ENCODE results near the gene ZNF750. TPM values are rescaled to one million over a fixed set of nuclear protein-coding genes. Genes with fewer than 3 reads are reported as not detected.

ZNF750 gene
- total RNA-seq, 1 donor from 2014 or later = 0.34 TPM

GRCh38 chr17:82828875-82829487, 10.8 kb downstream of the ZNF750 start:
- Mint-ChIP-seq H3K27ac (ENCODE audit: unreplicated experiment) (no peak overlapping the region), H3K4me3 (ENCODE audit: unreplicated experiment) (no peak overlapping the region), H3K9me3 (ENCODE audit: unreplicated experiment) (no peaks in the 10 kb centered on the region), H3K27me3 (ENCODE audit: low read depth, unreplicated experiment) (peaks cover 2% of the 10 kb centered on the region), H3K4me1 (ENCODE audit: low read depth, unreplicated experiment) (no peaks in the 10 kb centered on the region), H3K36me3 (ENCODE audit: low read depth, unreplicated experiment) (peaks cover 15% of the 10 kb centered on the region)
- no peak for DNase-seq (ENCODE audit: low read depth)
- TF ChIP-seq CTCF (IDR thresholded peaks at IDR 0.05; ENCODE audit: insufficient read depth, low read depth, low read length) (no peak), EZH2 (IDR thresholded peaks at IDR 0.05; ENCODE audit: insufficient read depth, low read length) (no peak)
- H2AFZ ChIP-seq (ENCODE audit: low read depth, low read length) = no peak overlapping the region
- no peak overlapping the region for H3K4me3 ChIP-seq (ENCODE audit: insufficient read depth, low read depth, low read length)
- H3K27ac ChIP-seq (ENCODE audit: low read depth, low read length) = no peak overlapping the region
- H3K9ac ChIP-seq (ENCODE audit: low read length) = no peak overlapping the region
- no peaks in the 10 kb centered on the region for H3K4me1 ChIP-seq (ENCODE audit: insufficient read depth, low read length)
- H3K36me3 ChIP-seq (ENCODE audit: insufficient read depth, low read length) = no peaks in the 10 kb centered on the region
- H3K27me3 ChIP-seq (ENCODE audit: insufficient read depth, low read length) = no peaks in the 10 kb centered on the region
- FAIRE-seq = no peak
- H3K9me3 ChIP-seq (ENCODE audit: insufficient read depth, low read depth, low read length) = no peaks in the 10 kb centered on the region
- H3K4me2 ChIP-seq (ENCODE audit: low read length) = no peak overlapping the region
- H4K20me1 ChIP-seq (ENCODE audit: insufficient read depth, low read length) = peaks cover 8% of the 10 kb centered on the region
- H3K79me2 ChIP-seq (ENCODE audit: insufficient read depth, low read length) = no peaks in the 10 kb centered on the region

GRCh38 chr17:82826956-82827355, 12.9 kb downstream of the ZNF750 start:
- H3K36me3 ChIP-seq (ENCODE audit: insufficient read depth, low read length) = no peaks in the 10 kb centered on the region
- no peak for TF ChIP-seq EZH2 (IDR thresholded peaks at IDR 0.05; ENCODE audit: insufficient read depth, low read length)
- TF ChIP-seq CTCF (IDR thresholded peaks at IDR 0.05; ENCODE audit: insufficient read depth, low read depth, low read length) = no peak
- Mint-ChIP-seq H3K27me3 (ENCODE audit: low read depth, unreplicated experiment) (no peaks in the 10 kb centered on the region), H3K4me1 (ENCODE audit: low read depth, unreplicated experiment) (no peaks in the 10 kb centered on the region), H3K9me3 (ENCODE audit: unreplicated experiment) (no peaks in the 10 kb centered on the region), H3K4me3 (ENCODE audit: unreplicated experiment) (no peak overlapping the region), H3K27ac (ENCODE audit: unreplicated experiment) (no peak overlapping the region), H3K36me3 (ENCODE audit: low read depth, unreplicated experiment) (peaks cover 6% of the 10 kb centered on the region)
- H3K9ac ChIP-seq (ENCODE audit: low read length) = no peak overlapping the region
- no peak for FAIRE-seq
- no peaks in the 10 kb centered on the region for H3K9me3 ChIP-seq (ENCODE audit: insufficient read depth, low read depth, low read length)
- no peak for DNase-seq (ENCODE audit: low read depth)
- no peak overlapping the region for H3K4me3 ChIP-seq (ENCODE audit: insufficient read depth, low read depth, low read length)
- no peak overlapping the region for H3K4me2 ChIP-seq (ENCODE audit: low read length)
- H3K79me2 ChIP-seq (ENCODE audit: insufficient read depth, low read length) = no peaks in the 10 kb centered on the region
- H3K4me1 ChIP-seq (ENCODE audit: insufficient read depth, low read length) = no peaks in the 10 kb centered on the region
- peaks cover 14% of the 10 kb centered on the region for H4K20me1 ChIP-seq (ENCODE audit: insufficient read depth, low read length)
- H2AFZ ChIP-seq (ENCODE audit: low read depth, low read length) = no peak overlapping the region
- no peak overlapping the region for H3K27ac ChIP-seq (ENCODE audit: low read depth, low read length)
- no peaks in the 10 kb centered on the region for H3K27me3 ChIP-seq (ENCODE audit: insufficient read depth, low read length)

GRCh38 chr17:82826211-82826610, 13.6 kb downstream of the ZNF750 start:
- H3K4me1 Mint-ChIP-seq (ENCODE audit: low read depth, unreplicated experiment) = no peaks in the 10 kb centered on the region
- no peak overlapping the region for H2AFZ ChIP-seq (ENCODE audit: low read depth, low read length)
- FAIRE-seq (no peak), DNase-seq (ENCODE audit: low read depth) (no peak)
- no peaks in the 10 kb centered on the region for H3K27me3 Mint-ChIP-seq (ENCODE audit: low read depth, unreplicated experiment)
- no peak overlapping the region for H3K4me3 Mint-ChIP-seq (ENCODE audit: unreplicated experiment)
- TF ChIP-seq EZH2 (IDR thresholded peaks at IDR 0.05; ENCODE audit: insufficient read depth, low read length) (no peak), CTCF (IDR thresholded peaks at IDR 0.05; ENCODE audit: insufficient read depth, low read depth, low read length) (no peak)
- H3K27me3 ChIP-seq (ENCODE audit: insufficient read depth, low read length) = no peaks in the 10 kb centered on the region
- no peak overlapping the region for H3K27ac Mint-ChIP-seq (ENCODE audit: unreplicated experiment)
- H3K9me3 Mint-ChIP-seq (ENCODE audit: unreplicated experiment) = no peaks in the 10 kb centered on the region
- no peak overlapping the region for H3K4me2 ChIP-seq (ENCODE audit: low read length)
- peaks cover 3% of the 10 kb centered on the region for H3K36me3 Mint-ChIP-seq (ENCODE audit: low read depth, unreplicated experiment)
- no peak overlapping the region for H3K4me3 ChIP-seq (ENCODE audit: insufficient read depth, low read depth, low read length)
- no peak overlapping the region for H3K9ac ChIP-seq (ENCODE audit: low read length)
- no peaks in the 10 kb centered on the region for H3K79me2 ChIP-seq (ENCODE audit: insufficient read depth, low read length)
- H4K20me1 ChIP-seq (ENCODE audit: insufficient read depth, low read length) = peaks cover 14% of the 10 kb centered on the region
- H3K4me1 ChIP-seq (ENCODE audit: insufficient read depth, low read length) = no peaks in the 10 kb centered on the region
- H3K27ac ChIP-seq (ENCODE audit: low read depth, low read length) = no peak overlapping the region
- no peaks in the 10 kb centered on the region for H3K9me3 ChIP-seq (ENCODE audit: insufficient read depth, low read depth, low read length)
- no peaks in the 10 kb centered on the region for H3K36me3 ChIP-seq (ENCODE audit: insufficient read depth, low read length)
